Cardiac fibroblast (primary cell): ENCODE data around the gene TMEM42.

Experiments
- DNase-seq, 2 donors: peaks; one replicate each; pipeline versions ENCODE4 v3.0.0 to v3.0.0-alpha.2; 2010; ENCODE audit warnings: low read depth in 2 of 2
- H3K4me3 ChIP-seq, 2 donors: replicated peaks in 1 of 2; 1 replicate in 1 of 2; 2 replicates in 1 of 2; pipeline ENCODE4 v1.5.1; 2011; ENCODE audit warnings: low read depth in 2 of 2, low read length in 2 of 2, mild to moderate bottlenecking in 2 of 2, moderate library complexity in 1 of 2
- TF ChIP-seq, protein P1 (sequence below): IDR thresholded peaks from one replicate; pipeline ENCODE4 v1.5.1; 2011; ENCODE audit warnings: low read depth, mild to moderate bottlenecking, low read length, inconsistent platforms

Gene TMEM42

DNA sequence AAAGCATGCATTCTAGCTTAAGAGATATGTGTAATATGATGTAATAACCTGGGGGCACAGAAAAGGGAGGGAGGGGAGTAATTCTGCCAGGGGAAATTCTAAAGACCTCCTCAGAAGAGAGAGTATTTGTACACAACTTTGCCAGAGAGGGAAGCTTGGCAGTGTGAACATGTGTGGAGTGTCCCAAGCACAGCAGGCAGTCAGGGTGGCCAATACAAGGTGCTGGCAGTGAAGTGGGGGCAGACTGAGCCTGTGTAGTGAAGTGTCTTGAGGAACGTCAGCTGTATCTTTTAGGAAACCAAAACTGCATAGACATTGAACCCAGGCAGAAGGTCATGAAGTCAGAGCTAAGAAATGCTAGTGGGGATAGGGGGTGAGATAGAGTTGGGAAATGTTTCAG lies 29.7 kb upstream of the TMEM42 start:
- TF ChIP-seq, protein P1, sequence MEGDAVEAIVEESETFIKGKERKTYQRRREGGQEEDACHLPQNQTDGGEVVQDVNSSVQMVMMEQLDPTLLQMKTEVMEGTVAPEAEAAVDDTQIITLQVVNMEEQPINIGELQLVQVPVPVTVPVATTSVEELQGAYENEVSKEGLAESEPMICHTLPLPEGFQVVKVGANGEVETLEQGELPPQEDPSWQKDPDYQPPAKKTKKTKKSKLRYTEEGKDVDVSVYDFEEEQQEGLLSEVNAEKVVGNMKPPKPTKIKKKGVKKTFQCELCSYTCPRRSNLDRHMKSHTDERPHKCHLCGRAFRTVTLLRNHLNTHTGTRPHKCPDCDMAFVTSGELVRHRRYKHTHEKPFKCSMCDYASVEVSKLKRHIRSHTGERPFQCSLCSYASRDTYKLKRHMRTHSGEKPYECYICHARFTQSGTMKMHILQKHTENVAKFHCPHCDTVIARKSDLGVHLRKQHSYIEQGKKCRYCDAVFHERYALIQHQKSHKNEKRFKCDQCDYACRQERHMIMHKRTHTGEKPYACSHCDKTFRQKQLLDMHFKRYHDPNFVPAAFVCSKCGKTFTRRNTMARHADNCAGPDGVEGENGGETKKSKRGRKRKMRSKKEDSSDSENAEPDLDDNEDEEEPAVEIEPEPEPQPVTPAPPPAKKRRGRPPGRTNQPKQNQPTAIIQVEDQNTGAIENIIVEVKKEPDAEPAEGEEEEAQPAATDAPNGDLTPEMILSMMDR: no peak
- no peak overlapping the region for H3K4me3 ChIP-seq
- no peak for DNase-seq

DNA sequence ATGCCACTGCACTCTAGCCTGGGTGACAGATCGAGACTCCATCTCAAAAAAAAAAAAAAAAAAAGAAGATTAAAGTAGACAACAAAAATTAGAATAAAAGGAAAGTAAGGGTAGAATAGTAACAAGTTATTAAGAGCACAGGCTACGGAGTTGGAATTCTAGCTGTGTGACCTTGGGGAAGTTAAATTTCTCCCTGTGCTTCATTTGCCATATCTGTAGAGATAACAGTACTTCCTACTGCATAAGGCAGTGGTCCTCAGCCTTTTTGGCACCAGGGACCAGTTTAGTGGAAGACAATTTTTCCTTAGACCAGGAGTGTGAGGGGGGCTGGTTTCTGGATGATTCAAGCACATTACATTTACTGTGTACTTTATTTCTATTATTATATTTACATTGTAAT lies 28.7 kb upstream of the TMEM42 start:
- DNase-seq: no peak
- no peak overlapping the region for H3K4me3 ChIP-seq
- TF ChIP-seq, protein P1: no peak

DNA sequence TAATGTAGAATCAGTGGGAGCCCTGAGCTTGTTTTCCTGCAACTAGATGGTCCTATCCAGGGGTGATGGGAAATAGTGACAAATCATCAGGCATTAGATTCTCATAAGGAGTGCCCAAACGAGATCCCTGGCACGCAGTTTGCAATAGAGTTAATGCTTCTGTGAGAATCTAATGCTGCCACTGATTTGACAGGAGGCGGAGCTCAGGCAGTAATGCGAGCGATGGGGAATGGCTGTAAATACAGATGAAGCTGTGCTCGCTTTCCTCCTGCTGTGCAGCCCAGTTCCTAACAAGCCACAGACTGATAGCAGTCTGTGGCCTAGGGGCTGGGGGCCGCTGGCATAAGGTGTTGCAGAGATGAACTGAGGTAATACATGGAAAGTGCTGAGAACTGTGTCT lies 28.3 kb upstream of the TMEM42 start:
- DNase-seq: peak in 1 of 2 donors; percentile 6
- H3K4me3 ChIP-seq: no peak overlapping the region
- TF ChIP-seq, protein P1: no peak

DNA sequence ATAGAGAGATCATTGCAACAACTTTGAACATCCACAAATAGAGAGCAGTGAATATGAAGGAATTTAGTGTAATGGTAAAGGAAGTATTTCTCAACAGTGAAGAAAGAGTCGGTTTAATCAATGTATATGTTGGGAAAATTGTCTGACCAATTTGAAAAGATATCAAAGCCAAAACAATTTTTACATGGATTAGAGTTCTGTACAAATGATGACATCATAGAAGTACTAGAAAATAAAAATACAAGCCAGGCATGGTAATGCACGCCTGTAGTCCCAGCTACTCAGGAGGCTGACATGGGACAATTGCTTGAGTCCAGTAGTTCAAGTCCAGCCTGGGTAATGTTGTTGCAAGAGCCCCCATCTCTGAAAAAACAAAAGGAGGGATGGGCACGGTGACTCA lies 26.0 kb upstream of the TMEM42 start:
- no peak for DNase-seq
- TF ChIP-seq, protein P1: no peak
- no peak overlapping the region for H3K4me3 ChIP-seq

DNA sequence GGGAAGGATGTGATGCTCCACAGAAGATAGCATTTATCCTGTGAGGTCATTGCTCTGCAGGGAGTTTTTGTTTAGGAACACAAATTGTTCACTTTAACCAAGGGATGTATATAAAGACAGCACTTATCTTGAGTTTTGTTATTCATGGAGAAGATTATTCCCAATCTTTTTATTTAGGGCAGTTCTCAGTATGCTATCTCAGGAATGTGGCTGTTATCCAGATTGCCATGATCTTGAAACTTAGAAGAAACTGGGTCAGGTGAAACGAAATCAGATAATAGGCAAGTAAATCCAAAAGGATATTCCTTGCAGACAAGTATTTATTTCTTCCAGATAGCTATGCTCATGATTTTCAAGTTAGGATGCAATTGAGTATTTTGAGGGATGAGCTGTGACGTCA lies 19.3 kb upstream of the TMEM42 start:
- H3K4me3 ChIP-seq: no peak overlapping the region
- DNase-seq: no peak
- TF ChIP-seq, protein P1: no peak

DNA sequence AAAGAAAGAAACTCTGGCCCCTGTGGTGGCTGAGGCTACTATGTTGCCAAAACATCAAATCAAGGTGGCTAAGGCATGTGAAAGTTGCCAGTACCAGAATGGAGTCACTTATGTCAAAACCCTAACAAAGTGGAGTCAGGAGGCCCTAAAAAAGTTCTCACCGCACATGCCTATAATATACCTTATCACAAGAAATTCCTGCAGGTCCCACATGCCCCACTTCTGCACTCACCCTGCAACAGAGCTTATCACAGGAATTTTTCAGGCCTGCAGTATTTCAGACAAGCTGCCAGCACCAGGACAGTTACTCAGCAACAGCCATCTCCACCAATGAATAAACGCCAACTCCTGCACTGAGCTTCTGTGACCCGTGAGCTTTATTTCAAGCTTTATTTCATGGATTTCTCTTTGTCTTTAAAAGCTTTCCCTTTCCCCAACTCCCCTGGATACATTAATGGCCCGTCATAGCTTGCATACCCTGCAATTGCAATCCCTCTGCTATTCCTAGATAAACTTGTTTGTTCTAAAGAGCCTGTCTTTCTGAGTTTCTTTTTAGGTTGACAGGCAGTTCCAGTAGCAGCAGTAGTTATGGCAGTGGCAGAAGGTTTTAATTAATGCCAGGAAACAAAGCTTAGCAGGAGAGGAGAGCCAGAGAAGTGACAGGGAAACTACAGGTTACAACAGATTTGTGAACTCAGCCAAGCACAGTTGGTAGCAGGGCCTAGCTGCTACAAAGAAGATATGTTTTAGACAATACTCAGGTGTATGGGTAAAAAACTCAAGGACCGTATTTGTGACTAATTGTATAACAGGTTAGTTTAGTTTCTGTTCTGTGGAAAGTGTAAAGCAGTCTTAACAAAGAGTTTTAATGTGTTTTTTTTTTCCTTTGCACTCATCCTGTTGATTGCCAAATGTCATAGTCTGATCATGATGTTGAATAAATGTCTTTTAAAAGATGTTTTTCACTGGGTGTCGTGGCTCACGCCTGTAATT lies 15.9 kb upstream of the TMEM42 start:
- H3K4me3 ChIP-seq: no peak overlapping the region
- peak; percentile 22 to 95 for DNase-seq
- TF ChIP-seq, protein P1: no peak
